NCI-H345 treated with DMSO at 0.1 percent for 48 hours (cell line): ENCODE results near the gene MRAS.

Experiments
- DNase-seq: peaks from one replicate; lab custom pipeline; 2025; ENCODE audit not compliant: unreplicated experiment; lab: John Stamatoyannopoulos, UW

Gene MRAS

DNA sequence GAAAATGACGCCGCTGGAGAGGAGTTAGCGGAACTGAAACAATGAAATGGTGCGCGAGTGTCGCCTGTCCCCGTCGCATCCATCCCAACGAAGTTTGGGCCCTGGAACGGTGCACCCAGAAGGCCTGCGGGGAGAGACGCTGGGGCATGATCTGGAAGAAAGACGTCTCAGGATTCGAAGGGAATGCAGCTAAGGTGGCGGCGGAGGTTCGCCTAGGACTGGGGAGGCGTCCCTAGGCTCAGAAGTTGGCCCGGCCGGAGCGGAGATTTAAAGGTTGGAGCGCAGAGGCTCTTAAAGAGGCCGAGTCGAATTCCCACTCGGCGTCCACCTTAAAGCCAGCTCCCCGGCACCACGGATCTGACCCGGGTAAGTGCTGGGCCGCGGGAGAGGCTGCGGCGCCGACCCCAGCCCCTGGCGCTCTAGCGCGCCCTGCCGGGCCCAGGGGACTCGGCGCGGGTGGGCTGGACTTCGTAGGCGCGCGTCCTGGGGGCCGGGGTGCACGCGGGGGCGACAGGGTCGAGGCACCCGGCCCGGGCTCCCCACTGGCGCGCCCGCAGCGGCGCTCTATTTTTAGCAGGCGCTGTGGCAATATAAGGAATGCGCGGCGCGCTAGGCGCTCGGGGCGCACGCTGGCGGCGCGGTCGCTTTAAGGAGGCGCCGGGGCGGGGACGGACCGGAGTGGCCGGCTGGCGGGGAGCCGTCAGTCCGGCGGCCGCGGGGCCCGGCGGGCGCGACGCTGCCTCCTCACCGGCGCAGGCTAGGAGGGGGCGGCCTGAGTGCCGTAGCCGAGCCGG is at the start of gene MRAS:
MRAS (plus strand) TSS at position 620 of the 794 bp plus-strand sequence. CDS start 24,305 bp downstream, outside the sequence.
- no peak for DNase-seq

DNA sequence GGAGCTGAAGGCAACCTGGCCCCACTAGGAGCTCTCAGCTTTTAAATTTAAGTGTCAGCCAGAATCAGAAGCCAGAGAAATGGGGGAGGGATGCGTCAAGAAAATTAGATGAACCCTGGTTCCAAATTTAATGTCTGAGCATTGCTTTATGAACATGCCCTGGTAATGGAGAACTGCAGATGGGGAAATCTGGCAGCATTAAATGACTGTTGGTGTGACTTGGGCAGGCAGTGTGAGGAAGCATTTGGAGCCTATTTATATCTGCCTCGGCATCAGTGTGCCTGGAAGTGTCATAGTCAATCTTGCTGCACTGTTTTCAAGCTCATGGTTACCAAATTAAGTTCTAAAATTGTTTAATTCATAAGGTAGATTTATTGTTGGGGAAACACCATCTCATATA is 47.7 kb upstream of the MRAS start:
- no peak for DNase-seq

DNA sequence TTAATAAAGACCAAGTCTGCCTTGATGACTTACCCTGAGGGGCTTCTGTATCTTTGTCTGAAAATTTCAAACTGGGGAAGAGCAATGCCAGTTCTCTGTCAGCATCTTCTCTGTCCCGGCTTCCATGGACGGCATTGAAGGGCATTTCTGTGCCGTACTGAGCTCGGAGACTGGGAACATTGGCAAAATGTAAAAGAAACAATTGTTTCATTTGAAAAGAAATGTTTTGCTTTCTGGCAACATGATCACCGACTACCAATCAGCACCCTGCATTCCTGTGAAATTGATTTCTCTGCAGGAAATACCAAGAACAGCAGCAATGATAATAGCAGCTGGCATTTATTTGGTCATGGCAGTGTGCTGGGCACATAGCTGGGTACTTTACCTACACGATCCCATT is 44.9 kb upstream of the MRAS start:
- DNase-seq, result no peak

DNA sequence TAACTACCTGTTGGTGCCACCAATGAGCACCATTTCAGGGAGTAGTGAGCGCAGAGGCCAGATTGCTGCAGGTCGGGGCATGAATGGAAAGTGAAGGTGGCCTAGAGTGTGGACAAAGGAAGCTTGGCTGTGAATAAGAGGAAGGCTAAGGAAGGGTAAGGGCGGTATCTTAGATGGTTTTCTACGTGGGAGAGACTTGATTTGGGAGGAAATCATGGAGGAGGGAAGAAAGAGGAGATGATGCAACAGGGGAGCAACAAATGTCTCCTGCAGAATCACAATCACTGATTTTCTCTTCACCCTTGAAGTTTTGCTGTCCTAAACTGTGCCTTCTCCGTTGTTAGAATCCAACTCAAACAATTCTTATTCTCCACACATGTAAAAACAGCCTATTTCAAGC is 40.5 kb upstream of the MRAS start:
- no peak for DNase-seq

DNA sequence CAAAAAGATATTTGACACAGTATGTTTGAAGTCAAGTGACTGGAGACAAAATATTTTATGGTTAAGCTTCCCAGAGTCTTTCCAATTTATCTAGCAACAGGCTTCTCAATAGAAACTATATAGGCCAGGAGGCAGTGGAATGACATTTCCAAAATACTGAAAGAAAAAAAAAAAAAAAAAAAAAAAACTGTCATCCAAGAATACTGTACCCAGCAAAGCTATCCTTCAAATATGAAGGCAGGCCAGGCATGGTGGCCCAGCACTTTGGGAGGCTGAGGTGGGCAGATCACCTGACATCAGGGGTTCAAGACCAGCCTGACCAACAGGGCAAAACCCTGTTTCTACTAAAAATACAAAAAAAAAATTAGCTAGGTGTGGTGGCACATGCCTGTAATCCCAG is 39.6 kb upstream of the MRAS start:
- DNase-seq, result no peak

DNA sequence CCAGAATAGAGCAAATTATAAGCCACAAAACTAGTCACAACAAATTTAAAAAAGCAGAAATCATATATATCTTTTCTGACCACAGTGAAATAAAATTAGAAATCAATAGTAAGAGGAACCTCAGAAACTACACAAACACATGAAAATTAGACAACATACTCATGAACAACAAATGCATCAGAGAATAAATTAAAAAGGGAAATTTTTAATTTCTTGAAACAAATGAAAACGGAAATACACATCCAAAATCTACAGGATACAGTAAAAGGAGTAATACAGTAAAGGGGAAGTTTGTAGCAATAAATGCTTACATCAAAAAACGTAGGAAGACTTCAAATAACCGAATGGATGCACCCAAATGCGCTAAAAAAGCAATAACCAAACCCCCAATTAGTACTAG is 37.9 kb upstream of the MRAS start:
- DNase-seq, result no peak

DNA sequence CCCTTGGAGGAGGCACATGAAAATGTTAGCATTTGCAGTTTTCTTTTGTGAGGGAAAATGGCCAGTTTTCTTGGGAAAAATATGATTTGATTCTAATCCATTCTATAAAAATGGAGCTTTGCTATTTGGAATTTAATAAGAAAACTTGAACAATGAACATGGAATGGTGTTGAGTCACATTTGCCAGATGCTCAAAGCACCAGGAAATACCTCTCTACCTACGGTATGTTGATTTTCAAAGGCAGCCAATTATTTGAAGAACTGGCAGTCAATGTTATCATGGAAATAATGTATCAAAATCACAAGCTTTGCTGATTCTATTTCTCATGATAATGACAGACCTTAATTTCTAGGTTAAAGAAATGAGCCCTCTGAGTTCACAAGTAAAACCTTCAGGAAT is 33.6 kb upstream of the MRAS start:
- DNase-seq, result no peak

DNA sequence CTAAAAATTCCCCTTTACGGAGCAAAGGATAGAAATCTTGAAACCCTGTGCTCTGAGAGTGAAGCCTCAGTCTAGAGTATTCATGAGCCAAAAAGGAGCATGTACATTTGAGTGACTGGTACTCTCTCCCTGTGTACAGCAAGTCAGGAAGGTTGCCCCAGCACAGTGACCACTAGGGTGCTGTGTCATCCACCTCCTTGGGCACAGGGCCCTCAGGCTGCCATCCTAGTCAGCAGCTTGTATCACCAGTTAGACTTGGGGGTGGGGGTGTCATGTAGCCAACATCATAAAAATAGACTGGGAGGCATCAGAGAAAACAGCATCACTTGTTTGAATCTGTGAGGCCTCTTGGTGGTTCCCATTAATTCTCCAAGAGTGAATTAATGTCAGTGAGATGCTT is 30.7 kb upstream of the MRAS start:
- no peak for DNase-seq

DNA sequence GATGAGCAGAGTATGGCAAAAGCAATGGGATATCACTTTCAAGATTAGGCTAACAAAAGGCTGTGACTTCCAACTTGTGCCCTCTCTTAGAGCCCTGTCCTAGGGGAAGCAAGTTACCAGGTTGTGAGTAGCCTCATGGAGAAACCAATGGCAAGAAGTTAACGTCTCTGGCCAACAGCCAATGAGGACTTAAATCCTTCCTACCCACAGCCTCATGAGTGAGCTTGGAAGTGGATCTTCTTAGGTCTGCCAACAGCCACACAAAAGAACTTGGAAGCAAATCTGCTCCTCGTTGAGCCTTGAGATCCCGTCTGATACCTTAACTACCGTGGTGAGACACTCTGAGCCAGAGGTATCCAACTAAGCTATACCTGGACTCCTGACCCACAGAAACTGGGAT is 24.4 kb upstream of the MRAS start:
- DNase-seq, result no peak

DNA sequence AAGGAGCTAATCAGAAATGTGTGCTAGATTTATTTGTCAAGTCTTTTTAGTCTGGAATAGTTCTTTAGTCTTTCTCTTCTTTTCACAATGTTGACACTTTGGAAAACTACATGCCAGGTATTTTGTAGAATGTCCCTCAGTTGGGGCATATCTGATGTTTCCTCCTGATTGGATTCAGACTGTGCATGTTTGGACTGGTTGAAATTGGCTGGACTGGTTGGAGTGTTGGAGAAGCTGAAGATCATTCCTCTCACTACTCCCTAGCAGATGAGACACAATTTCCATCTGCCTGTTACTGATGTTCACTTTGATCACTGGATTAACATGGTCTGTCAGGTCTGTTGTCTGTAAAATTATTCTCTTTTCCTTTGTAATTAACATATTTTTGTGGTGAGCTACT is 22.4 kb upstream of the MRAS start:
- DNase-seq, result no peak

DNA sequence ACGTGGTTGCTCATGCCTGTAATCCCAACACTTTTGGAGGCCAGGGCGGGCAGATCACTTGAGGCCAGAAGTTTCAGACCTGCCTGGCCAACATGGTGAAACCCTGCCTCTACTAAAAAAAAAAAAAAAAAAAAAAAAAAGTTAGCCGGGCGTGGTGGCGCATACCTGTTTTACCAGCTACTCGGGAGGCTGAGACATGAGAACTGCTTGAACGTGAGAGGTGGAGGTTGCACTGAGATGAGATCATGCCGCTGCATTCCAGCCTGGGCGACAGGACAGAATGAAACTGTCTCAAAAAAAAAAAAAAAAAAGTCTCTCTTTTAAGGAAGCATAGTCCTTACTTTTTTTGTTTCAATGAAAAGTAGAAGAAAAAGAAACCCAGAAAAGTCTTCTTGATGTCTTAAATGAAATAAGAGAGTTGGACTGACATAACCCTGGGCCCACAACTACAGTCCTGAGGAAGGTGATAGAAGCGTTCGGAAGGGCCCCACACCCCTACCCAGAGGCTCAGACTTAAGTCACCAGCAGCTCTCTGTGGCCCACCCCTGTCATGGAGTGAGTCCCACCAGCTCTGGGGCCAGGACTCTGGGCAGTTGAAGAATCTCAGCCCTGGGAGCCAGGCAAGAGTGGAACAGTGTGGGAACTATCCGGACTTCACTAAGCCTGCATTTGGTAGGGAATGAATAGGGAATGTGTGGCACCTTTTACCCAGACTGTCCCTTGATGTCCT is 21.3 kb upstream of the MRAS start:
- DNase-seq, result no peak

DNA sequence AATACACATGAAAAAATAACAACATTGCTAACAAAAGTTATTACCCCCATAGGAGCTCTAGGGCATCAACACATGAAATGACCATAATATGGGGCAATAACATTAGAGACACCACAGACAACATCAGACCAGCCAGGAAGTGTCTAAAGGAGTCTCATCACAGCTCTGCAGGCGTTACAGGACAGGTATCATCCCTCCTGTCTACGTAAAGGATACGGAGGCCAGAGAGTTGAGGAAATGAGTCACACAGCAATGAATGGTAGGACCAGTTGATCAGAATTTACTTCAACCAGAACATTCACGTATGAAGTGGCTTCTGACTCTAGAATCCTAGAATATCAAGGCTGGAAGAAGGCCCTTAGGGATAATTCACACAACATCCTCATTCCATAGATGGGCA is 20.5 kb upstream of the MRAS start:
- DNase-seq, result no peak

DNA sequence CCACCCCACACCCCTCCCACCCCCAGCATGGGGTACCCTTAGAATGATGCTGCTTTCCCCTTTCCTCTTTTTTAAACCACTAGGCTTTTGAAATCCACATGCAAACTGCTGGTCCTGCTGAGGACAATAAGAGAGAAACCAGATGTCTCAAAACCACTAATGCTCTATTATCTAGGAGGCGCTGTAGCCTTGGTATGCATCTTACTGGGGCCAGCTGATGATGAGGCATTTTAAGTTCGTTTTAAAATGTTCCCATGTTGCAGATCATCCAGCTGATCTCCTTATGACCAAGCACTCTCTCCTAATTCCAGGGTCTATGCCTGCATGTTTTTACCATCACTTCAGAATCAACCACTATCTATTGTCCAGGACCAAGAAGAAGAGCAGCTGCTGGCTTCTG is 20.0 kb upstream of the MRAS start:
- DNase-seq, result no peak

DNA sequence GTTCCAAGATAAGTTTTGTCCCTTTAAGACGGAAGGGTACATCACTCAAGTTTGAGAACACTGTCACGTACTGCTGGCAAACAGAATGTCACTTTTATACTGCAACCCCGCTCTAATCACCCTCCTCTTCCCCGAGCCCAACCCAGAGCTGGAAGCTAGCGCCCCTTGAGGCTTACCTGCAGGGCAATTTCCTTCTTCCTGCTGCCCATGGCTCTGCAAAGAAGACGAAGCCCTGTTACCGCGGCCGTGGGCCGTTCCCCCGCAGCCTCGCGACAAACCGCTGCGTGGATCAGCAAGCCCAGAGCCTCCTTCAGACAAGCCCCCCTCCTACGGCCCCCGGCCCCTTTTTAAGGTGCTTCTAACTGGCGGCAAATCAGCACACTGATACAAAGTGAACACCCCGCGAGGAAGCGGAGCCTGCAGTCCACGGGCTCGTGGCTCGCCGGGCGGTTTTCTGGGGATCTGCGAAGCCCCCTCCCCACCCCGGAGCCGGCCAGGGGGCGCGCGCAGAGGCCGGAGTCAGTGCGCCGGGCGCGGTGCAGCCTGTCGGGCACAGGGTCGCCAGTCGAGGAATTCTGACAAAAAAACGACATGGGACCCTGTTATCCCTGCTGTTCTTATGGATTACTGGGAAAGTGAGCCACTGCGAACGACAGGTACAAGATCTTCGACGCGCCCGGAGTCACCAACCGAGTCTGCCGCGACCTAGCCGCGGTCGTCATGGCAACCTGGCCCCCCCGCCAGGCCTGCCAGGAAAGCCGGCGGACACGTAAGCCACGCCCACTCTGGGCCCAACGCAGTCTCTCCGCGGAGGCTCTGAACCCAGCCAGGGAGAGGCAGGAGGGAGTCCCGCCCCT is 19.0 kb upstream of the MRAS start, which contains the start of gene NME9:
NME9 (minus strand) TSS at position 725 of the 857 bp plus-strand sequence; CDS start at position 209, 516 bp downstream.
- peak; percentile 74 for DNase-seq

DNA sequence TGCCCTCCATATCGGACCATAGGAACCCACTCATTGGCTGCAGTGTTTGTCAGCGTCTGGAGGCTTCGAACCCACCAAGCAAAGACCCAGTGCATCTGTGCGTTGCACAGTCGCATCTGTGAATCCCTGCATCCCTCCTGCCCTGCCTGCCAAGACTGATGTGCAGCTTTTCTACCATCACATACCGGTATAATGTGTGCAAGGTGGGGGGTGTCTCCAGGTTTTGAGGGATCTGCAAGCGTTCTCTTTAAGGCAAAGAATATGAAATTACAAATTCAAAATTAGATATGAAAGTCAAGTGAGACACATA is 18.4 kb upstream of the MRAS start:
- DNase-seq, result no peak

DNA sequence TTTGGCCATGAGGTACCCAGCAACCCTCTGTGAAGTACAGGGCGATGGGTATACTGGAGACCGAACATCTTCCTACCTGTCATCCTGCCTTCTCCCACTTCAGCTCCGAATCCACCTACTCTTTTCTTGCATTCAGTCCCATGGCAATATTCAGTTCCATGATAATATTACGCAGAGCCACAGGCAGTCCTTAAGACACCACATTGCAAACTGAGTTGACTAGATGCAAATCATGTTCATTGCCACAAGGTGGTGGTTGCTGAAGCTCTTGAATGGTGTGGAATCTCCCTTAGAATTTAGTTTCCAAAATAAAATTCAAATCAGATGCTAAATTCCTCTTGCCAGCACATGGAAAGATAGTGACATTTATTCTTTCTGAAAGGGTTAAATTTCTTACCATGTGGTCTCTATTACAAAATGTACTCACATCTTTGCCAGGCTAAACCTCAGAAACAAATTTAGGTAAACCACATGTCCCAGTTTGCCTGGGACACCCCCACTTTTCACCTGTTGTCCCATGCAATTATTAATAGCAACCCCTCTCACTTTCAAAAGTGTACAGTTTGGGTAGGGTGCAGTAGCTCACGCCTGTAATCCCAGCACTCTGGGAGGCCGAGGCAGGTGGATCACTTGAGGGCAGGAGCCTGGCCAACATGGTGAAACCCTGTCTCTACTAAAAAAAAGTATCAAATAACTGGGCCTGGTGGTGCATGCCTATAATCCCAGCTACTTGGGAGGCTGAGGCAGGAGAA is 17.1 kb upstream of the MRAS start:
- no peak for DNase-seq

DNA sequence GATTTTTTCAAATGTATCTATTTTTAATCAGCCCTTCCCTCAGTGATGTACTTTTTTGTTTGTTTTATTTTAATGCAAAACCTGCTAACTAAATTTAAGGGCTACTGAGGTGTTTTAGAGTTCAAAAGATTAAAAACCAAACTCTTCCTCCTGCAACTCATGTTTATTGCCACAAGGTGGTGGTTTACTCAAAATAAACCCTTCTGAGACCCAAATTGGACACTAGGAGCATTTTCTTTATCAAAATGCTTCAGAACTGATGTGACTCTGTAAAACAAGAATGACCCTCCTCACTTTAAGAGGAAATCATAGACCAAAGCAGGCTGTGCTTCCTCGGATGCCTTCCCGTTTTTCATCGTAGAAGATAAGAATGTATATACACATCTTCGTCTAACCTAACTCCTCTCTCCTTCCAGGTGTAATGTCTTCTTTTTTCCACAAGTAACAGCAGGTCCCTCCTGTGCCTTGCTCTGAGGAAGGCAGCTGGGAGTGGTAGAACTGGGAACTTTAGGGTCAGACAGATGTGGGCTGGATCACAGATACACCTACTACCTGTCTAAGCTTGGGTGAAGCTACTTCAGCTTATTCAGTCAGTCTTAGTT is 15.8 kb upstream of the MRAS start:
- DNase-seq, result no peak

DNA sequence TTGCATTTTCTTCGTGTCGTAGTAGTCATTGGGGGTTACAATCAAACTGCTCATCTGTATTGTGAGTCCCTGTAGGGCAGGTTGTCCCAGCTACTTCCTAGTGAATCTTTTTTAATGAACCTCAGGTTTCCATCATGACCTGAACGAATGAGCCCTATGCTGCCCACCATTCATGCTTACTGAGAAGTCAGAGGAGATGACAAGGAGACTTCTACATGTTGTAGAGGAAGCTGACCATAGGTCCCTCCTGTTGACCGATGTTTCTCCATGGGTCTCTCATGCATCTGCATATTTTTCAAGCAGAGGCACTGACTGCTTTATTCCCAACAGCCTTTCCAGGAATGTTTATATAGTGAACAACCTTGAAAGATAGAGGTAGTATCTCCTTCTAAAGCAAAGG is 13.8 kb upstream of the MRAS start:
- no peak for DNase-seq

DNA sequence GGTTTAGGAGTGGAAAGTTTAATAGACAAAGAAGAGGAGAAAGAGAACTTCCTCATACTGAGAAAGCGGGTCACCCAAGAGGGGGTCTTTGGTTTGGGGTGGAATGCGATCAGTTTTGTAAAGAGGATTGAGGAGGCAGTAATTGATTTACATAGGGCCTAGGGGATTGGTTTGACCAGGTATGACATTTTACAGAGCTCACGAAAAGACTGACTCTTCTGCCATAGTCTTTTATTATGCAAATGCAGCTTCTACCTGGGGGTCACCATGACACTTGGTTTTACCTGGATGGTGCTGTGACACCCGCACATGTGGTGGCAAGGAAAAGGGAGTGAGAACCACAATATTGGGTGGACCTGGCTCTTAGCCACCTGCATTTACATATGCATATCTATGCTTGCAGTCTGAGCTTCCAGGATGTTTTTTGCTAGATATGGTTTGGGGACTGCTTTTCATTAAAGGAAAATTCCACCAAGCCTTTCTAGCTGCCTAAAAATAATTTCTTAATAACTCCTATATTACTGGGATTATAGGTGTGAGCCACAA is 11.9 kb upstream of the MRAS start:
- DNase-seq, result no peak

DNA sequence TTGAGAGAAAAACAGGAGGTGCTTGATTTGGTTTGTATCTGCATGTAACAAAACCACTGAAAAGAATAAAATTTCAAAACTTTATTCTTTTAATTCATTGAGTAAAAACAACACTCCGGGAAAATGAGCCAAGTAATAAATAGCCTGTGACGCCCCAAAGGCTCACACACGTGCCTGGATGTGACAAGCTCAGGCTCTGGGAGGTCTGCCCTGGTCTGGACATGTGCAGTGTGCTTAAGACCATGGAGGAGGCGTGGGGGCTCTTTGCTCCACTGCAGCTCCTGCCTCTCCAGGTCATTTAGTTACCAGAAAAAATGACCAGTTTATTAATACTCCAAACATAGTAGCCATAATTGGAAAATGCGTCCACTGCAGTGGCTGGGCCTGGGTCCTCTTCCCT is 10.1 kb upstream of the MRAS start:
- no peak for DNase-seq
